ENCODE data around the gene SLC13A4.

- TF ChIP-seq CTCF (IDR thresholded peaks at IDR 0.05; ENCODE audit: low read depth, low read length, missing input control) (no peak), MAX (IDR thresholded peaks at IDR 0.05) (no peak), SP1 (IDR thresholded peaks at IDR 0.05) (no peak), ATF3 (IDR thresholded peaks at IDR 0.05) (no peak), GABPA (IDR thresholded peaks at IDR 0.05 in 1 of 2, conservative IDR thresholded peaks at IDR 0.05 in 1 of 2) (no peak), REST (IDR thresholded peaks at IDR 0.05) (no peak), JUND (IDR thresholded peaks at IDR 0.05) (no peak), EGR1 (IDR thresholded peaks at IDR 0.05; ENCODE audit: low read depth in 2 of 2) (no peak), RAD21 (IDR thresholded peaks at IDR 0.05) (no peak), YY1 (IDR thresholded peaks at IDR 0.05) (no peak), HNF4A (conservative IDR thresholded peaks at IDR 0.05) (no peak), TAF1 (conservative IDR thresholded peaks at IDR 0.05) (no peak), HNF4G (IDR thresholded peaks at IDR 0.05) (no peak), ZBTB33 (IDR thresholded peaks at IDR 0.05) (no peak)
Observed at GRCh38 chr7:135773464-135773863, 45.5 kb upstream of the SLC13A4 start.

All from liver (tissue), 3 donors.